ENCODE data around the gene SFMBT1.

SFMBT1 gene

DNA sequence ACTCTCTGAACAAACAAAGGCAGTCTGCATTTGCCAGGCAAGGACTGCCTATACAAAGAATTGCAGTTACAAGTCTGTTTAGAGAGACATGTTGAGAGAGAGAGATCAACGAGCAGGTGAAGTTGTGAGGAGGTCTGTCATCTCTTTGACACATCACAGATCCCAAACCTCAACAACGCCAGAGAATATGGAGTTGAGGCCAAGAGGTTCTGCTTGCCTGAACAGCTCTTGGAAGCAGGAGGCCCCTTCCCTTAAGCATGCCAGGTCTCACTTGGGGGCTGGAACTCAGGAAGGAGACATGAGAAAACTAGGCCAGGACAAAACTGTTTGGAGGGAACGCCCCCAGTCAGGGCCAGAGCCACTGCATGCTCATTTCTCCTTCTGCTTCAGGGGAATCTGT lies 188.7 kb downstream of the SFMBT1 start:
- DNase-seq (ENCODE audit: low read depth in 2 of 3, low spot score in 2 of 3) = no peak

DNA sequence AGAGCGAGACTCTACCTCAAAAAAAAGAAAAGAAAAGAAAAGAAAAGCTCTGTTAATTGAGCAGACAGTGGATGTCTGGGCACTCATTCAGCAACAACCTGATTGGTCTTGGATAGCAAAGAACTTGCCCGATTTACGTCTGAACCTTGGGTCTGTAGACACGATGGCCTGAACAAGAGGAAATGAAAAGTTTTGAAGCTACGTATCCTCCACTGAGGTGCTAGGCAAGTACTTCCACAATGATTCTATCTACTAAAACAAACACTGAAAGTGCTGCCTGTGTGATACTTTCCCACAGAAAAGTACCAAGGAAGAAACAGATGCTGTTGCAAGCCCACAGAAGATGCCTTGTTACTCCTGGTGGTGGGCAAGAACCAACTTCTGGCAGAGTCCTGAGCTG lies 189.2 kb downstream of the SFMBT1 start:
- no peak for DNase-seq (ENCODE audit: low read depth in 2 of 3, low spot score in 2 of 3)

DNA sequence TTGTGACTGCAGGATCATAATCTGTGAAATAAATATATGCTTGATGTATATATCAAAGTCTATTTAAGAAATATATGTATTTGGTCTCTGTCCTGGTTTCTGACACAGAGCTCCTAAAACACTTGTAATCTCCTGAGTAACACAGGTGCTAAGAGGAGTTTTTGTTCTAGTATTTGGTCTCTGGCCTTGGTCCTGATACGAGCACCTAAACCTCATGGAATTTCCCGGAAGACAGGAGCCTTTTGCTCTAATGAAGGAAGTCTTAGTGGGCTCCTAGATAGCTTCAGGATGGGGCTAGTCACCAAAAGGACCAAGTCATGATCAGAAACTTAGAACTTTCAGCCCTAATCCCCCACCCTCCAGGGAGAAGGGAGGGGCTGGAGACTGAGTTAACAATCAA lies 191.9 kb downstream of the SFMBT1 start:
- no peak for DNase-seq (ENCODE audit: low read depth in 2 of 3, low spot score in 2 of 3)
